ENCODE results near the gene OR51E2. TPM values are rescaled to one million over a fixed set of nuclear protein-coding genes. Genes with fewer than 3 reads are reported as not detected.

OR51E2 gene
- total RNA-seq, 1 experiment from 2014 or later: not detected

DNA sequence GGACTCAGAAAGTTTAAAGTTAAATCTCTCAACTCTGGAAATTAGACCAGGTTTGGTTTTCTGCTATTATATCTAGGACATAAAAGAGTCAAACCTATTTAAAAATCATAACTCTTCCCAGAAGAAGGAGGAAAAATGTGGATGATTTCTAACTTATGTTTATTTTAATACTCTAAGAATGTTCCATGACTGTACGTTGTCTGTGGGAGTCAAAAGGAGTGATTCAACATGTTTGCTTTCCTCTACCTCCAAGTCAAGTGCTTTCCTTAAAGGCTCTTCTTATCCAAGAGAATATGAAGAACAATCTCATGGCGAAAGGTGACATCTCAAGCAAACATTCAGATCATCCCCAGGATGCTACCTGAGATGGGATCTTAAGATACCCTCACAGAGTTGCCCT is 32.2 kb downstream of the OR51E2 start:
- no peaks in the 10 kb centered on the region for H3K23me2 ChIP-seq (ENCODE audit: insufficient read length, low read depth, low read length, poor library complexity, severe bottlenecking)
- TF ChIP-seq, protein P1, sequence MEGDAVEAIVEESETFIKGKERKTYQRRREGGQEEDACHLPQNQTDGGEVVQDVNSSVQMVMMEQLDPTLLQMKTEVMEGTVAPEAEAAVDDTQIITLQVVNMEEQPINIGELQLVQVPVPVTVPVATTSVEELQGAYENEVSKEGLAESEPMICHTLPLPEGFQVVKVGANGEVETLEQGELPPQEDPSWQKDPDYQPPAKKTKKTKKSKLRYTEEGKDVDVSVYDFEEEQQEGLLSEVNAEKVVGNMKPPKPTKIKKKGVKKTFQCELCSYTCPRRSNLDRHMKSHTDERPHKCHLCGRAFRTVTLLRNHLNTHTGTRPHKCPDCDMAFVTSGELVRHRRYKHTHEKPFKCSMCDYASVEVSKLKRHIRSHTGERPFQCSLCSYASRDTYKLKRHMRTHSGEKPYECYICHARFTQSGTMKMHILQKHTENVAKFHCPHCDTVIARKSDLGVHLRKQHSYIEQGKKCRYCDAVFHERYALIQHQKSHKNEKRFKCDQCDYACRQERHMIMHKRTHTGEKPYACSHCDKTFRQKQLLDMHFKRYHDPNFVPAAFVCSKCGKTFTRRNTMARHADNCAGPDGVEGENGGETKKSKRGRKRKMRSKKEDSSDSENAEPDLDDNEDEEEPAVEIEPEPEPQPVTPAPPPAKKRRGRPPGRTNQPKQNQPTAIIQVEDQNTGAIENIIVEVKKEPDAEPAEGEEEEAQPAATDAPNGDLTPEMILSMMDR (conservative IDR thresholded peaks at IDR 0.05): no peak
- Mint-ChIP-seq H3K9me3 (no peaks in the 10 kb centered on the region), H3K27me3 (ENCODE audit: low read depth) (no peaks in the 10 kb centered on the region; the same call in 1 of the 2 replicates), H3K4me3 (no peak overlapping the region), H3K4me1 (no peaks in the 10 kb centered on the region), H3K27ac (no peak overlapping the region), H3K36me3 (ENCODE audit: insufficient read depth in 1 of 3, low read depth in 3 of 3) (no peaks in the 10 kb centered on the region)
- H3K4me1 ChIP-seq (ENCODE audit: insufficient read depth, low read length): no peaks in the 10 kb centered on the region
- H3K27ac ChIP-seq (ENCODE audit: insufficient read length, low read depth, low read length): no peak overlapping the region
- H3K23ac ChIP-seq (ENCODE audit: insufficient read length, low read depth, low read length): no peak overlapping the region
- no peak overlapping the region for H3K4me2 ChIP-seq (ENCODE audit: insufficient read depth, insufficient read length, low read length)
- no peak overlapping the region for H4K8ac ChIP-seq (replicated peaks; ENCODE audit: insufficient read length, low read depth, low read length)
- H3K9ac ChIP-seq (ENCODE audit: extremely low read depth, insufficient read length, low read length): no peak overlapping the region
- no peaks in the 10 kb centered on the region for H3K9me3 ChIP-seq (ENCODE audit: control insufficient read depth, low read depth, low read length)
- no peaks in the 10 kb centered on the region for H3K79me2 ChIP-seq (ENCODE audit: insufficient read depth, low read length)
- no peak overlapping the region for H3K18ac ChIP-seq (ENCODE audit: insufficient read length, low read depth, low read length)
- H4K20me1 ChIP-seq (ENCODE audit: control insufficient read depth, insufficient read depth, insufficient read length): no peaks in the 10 kb centered on the region
- H3K14ac ChIP-seq (ENCODE audit: insufficient read depth, low read length): no peak overlapping the region
- H3T11ph ChIP-seq (ENCODE audit: low read length): no peak overlapping the region
- no peak for DNase-seq
- no peak overlapping the region for H4K5ac ChIP-seq (ENCODE audit: insufficient read length, low read depth, low read length)
- no peak overlapping the region for H2BK20ac ChIP-seq (ENCODE audit: low read depth, low read length, poor library complexity, severe bottlenecking)
- H2AK5ac ChIP-seq (ENCODE audit: insufficient read length, low read length): no peak overlapping the region
- H2BK15ac ChIP-seq (ENCODE audit: low read depth, low read length): no peak overlapping the region
- no peak overlapping the region for H3K56ac ChIP-seq (ENCODE audit: insufficient read length, low read depth, low read length)
- no peak overlapping the region for H3K4ac ChIP-seq (ENCODE audit: low read depth, low read length)
- no peaks in the 10 kb centered on the region for H3K79me1 ChIP-seq (ENCODE audit: insufficient read depth, low read depth, low read length, poor library complexity, severe bottlenecking)
- H2BK120ac ChIP-seq (ENCODE audit: low read depth, low read length, poor library complexity, severe bottlenecking): no peak overlapping the region
- no peak overlapping the region for H2BK12ac ChIP-seq (ENCODE audit: insufficient read length, low read depth, low read length)
- H2AFZ ChIP-seq (ENCODE audit: low read length): no peak overlapping the region
- H4K91ac ChIP-seq (ENCODE audit: insufficient read length, low read depth, low read length): no peak overlapping the region
- no CpG with 5 or more reads among the region's 2 CpGs for WGBS (ENCODE audit: extremely low coverage, insufficient read length, low lambda C conversion rate)
- no peak overlapping the region for H2BK5ac ChIP-seq (ENCODE audit: insufficient read length, low read length)
- no peaks in the 10 kb centered on the region for H3K27me3 ChIP-seq (ENCODE audit: insufficient read depth, low read length)
